Activated CD4-positive, alpha-beta T cell treated with anti-CD3 and anti-CD28 coated beads, Interleukin-2, amount 50 U/mL, for 4 hours (primary cell): ENCODE data around the gene ALDH16A1.

Experiments used
- DNase-seq, 2 experiments: peaks; one replicate each; pipeline ENCODE4 v3.0.0-alpha.2; 2020

ALDH16A1 gene

GRCh38 chr19:49423985-49424303, 29.1 kb upstream of the ALDH16A1 start:
- DNase-seq = no peak

- DNase-seq = no peak
Measured at GRCh38 chr19:49425178-49425577, 27.8 kb upstream of the ALDH16A1 start, which contains the start of gene GFY. GFY (plus strand) TSS chr19:49425388; CDS start chr19:49426431, 1,043 bp downstream.

GRCh38 chr19:49425922-49426592, 27.0 kb upstream of the ALDH16A1 start:
- DNase-seq = no peak

- no peak for DNase-seq
Measured at GRCh38 chr19:49427339-49427738, 25.7 kb upstream of the ALDH16A1 start.

- no peak for DNase-seq
Measured at GRCh38 chr19:49427855-49428546, 25.0 kb upstream of the ALDH16A1 start.

GRCh38 chr19:49428547-49429451, 24.2 kb upstream of the ALDH16A1 start:
- no peak for DNase-seq

- DNase-seq = no peak
Measured at GRCh38 chr19:49430172-49430677, 22.8 kb upstream of the ALDH16A1 start.

GRCh38 chr19:49430678-49431329, 22.2 kb upstream of the ALDH16A1 start:
- DNase-seq = peak in 1 of 2 experiments; percentile 32

- DNase-seq = no peak
Measured at GRCh38 chr19:49431330-49431749, 21.7 kb upstream of the ALDH16A1 start.

- DNase-seq = no peak
Measured at GRCh38 chr19:49432141-49433073, 20.6 kb upstream of the ALDH16A1 start.

GRCh38 chr19:49433240-49433901, 19.7 kb upstream of the ALDH16A1 start:
- DNase-seq = no peak

- DNase-seq = no peak
Measured at GRCh38 chr19:49434907-49435583, 18.0 kb upstream of the ALDH16A1 start.

- no peak for DNase-seq
Measured at GRCh38 chr19:49435670-49436069, 17.4 kb upstream of the ALDH16A1 start.

- peak; percentile 35 to 48 for DNase-seq
Measured at GRCh38 chr19:49436381-49437017, 16.5 kb upstream of the ALDH16A1 start.

GRCh38 chr19:49437231-49437630, 15.8 kb upstream of the ALDH16A1 start:
- DNase-seq = no peak

GRCh38 chr19:49438261-49438660, 14.8 kb upstream of the ALDH16A1 start:
- no peak for DNase-seq

GRCh38 chr19:49439836-49440235, 13.2 kb upstream of the ALDH16A1 start:
- no peak for DNase-seq

GRCh38 chr19:49440439-49441209, 12.4 kb upstream of the ALDH16A1 start:
- no peak for DNase-seq
